Omental fat pad (tissue), 4 donors: ENCODE measurements around the gene CLNK. TPM values are rescaled to one million over a fixed set of nuclear protein-coding genes. Genes with fewer than 3 reads are reported as not detected.
"Not testable (repeated sequence)": the region's sequence is repeated elsewhere in the genome, so short reads cannot be mapped to it uniquely, and the experiment has no call there.

Experiments
- ATAC-seq: fragments of 150-250 bp; one replicate; pipeline ENCODE4 v1.9.1; 2016; ENCODE audit warnings: mild to moderate bottlenecking, moderate library complexity; ENCODE audit not compliant: low FRiP score
- DNase-seq: peaks from one replicate; pipeline ENCODE4 v3.0.0-alpha.2; 2019; ENCODE audit warnings: low spot score
- total RNA-seq, 4 donors: library from RNA; depleted of rRNA; stranded (reverse); fragments of >200 nt; gene quantifications; one replicate each; pipeline ENCODE4 v1.1.0, GENCODE V29; 2016
- TF ChIP-seq, protein P1 (sequence below), 3 donors: fragments of 450-650 bp; IDR thresholded peaks; one replicate each; pipeline ENCODE4 v1.5.1; 2016 to 2017; ENCODE audit warnings: antibody characterized with exemption in 3 of 3, mild to moderate bottlenecking in 3 of 3, moderate library complexity in 2 of 3

Gene CLNK
- total RNA-seq, 4 donors from 2014 or later: not detected

DNA sequence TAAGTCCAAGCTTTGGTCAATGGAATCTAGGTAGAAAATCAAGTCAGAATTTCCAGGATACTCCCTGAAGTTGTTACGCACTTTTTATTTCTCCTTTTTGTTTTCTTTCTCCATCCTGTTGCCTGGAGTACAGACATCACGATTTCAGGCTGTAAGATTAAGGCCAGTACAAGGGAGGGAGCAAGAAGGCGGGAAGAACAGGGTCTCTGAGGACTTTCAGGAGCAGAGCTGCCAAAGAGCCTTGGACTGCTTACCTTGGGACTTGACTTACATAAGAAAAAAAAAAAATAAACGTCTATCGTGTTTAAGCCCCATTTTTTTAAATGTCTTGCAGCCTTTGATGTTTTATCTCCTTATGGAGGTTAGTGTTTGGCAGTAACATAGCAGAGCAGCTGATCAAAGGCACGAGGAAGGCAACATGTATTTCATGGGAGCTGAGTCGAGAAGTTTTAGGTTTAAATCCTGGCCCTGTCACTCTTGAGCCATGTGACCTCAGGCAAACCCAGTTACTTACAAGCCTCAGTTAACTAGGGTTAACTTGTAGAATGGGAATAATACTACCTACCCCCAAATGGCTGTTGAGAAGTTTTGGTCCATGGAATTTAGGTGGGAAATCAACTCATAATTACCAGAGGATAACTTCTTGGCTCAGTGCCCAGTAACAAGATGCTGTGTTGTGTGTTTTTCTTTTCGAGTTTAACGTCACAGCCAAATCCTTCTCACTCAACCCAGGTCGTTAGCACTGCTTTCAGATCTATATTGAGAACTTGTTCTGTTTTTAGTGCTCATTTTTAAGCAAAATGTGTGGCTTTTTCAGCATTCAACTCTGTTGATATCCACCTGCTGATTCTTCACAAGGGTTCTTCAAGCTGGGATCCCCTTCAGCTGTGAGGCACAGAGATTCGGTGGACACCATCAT, 106.8 kb downstream of the CLNK start:
- DNase-seq: no peak
- TF ChIP-seq, protein P1, sequence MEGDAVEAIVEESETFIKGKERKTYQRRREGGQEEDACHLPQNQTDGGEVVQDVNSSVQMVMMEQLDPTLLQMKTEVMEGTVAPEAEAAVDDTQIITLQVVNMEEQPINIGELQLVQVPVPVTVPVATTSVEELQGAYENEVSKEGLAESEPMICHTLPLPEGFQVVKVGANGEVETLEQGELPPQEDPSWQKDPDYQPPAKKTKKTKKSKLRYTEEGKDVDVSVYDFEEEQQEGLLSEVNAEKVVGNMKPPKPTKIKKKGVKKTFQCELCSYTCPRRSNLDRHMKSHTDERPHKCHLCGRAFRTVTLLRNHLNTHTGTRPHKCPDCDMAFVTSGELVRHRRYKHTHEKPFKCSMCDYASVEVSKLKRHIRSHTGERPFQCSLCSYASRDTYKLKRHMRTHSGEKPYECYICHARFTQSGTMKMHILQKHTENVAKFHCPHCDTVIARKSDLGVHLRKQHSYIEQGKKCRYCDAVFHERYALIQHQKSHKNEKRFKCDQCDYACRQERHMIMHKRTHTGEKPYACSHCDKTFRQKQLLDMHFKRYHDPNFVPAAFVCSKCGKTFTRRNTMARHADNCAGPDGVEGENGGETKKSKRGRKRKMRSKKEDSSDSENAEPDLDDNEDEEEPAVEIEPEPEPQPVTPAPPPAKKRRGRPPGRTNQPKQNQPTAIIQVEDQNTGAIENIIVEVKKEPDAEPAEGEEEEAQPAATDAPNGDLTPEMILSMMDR (IDR thresholded peaks at IDR 0.05): no peak
- no peak for ATAC-seq

DNA sequence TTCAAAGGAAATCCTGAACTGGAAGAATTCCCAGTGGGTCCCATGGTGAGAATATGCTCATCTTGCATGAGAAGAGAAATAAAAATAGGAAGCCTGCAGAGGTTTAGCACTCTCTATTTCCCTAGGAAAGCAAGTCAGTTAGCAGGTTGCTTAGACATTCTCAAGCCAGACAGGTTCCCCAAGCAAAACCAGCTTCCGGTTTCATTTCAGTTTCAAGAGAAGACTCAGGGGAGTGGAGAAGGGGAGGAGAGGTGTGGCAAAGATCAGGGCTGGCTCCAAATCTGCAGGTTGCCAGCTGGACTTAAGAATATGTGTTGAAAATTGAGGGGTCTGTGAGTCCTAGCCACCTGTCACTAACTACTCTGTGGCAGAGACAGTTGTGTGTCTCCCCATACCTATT, 107.5 kb downstream of the CLNK start:
- DNase-seq (no peak), ATAC-seq (no peak)
- TF ChIP-seq, protein P1 (IDR thresholded peaks at IDR 0.05): no peak

DNA sequence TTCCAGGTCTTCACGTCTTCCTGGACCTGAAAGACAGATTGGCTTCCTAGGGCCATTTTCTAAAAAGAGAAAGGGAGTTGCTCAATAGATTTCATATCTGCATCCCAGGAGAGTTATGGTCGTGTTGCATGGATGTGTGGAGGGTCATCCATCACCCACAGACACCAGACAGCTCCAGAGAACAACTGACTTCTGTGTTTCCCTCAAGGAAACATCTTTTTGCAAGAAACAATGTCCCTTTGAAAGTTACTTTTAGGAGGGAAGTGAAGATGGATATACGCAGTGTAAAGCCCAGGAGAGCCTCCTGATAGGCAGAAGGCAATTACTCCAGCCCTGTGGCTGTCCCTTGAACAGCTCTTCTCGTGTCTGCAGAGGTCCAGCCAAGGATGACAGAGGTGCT, 108.3 kb downstream of the CLNK start:
- TF ChIP-seq, protein P1 (IDR thresholded peaks at IDR 0.05): no peak
- ATAC-seq (no peak), DNase-seq (no peak)

DNA sequence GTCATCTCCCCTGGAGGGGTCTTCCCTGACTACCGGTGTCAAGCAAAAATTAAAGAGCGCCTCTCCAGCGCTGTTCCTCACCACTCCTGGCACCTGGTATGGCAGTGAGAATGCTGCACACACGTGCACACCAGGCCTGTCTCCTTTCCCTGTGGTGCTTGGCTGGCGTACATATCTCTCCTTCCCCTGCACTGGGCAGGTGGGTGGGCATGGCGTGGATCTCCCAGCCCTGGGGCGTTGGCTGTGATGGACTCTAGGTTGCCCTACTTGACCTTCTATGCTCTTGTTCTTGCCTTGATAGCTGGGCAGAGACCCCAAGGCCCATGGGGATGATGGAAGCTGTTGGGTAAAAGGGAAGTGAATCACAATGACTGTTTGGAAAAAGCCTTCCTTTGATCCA, 109.2 kb downstream of the CLNK start:
- TF ChIP-seq, protein P1 (IDR thresholded peaks at IDR 0.05): no peak
- DNase-seq (no peak), ATAC-seq (no peak)

DNA sequence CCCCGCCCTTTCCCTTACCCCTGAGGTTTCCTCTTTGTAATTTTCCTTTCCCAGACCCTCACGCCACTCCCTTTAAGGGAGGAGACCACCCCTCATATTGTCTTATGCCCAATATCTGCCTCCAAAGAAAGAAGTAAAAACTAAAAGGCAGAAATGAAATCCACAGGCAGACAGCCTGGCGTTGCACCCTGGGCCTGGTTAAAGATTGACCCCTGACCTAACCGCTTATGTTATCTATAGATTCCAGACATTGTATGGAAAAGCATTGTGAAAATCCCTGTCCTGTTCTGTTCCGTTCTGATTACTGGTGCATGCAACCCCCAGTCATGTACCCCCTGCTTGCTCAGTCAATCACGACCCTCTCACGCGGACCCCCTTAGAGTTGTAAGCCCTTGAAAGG, 110.0 kb downstream of the CLNK start:
- not testable (repeated sequence) for DNase-seq, ATAC-seq

DNA sequence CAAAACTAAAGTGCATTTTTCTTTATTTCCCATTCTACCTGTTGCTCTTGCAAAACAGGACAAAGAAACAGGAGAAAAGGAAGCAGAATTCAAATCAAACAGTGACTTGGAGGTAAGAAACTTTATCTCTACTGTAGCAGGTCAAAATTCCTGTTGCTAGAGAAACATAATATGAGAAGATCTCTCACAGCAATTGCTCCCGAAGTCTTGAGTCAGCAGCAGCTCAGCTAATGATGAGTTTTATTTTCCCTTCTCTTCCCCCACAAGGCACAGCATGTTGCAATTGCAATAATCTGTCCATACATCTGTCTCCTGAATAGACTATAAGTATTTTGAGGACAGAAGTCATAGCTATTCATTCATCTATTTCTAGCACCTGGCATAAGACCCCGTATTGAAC, 112.7 kb downstream of the CLNK start:
- no peak for ATAC-seq
- TF ChIP-seq, protein P1 (IDR thresholded peaks at IDR 0.05): no peak
- DNase-seq: no peak

DNA sequence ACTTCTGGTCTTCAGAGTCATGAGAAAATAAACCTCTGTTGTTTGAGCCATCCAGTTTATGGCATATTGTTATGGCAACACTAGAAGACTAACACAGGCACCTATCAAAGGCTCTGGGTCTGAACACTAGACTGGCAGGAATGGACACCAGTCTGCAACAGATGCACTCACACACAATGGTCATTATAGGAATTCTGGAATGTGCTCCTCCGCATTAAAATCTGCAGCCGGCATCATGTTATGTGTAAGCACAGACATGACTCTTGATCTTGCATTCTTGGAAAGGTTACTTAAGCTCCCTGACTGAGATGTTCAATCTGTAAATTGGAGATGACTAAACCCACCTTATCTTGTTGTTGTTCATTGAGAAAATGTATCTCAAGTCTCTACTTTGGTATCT, 115.1 kb downstream of the CLNK start:
- TF ChIP-seq, protein P1 (IDR thresholded peaks at IDR 0.05): no peak
- DNase-seq (no peak), ATAC-seq (no peak)
